ENCODE results near the gene RPL39.
"Not testable (repeated sequence)": the region's sequence is repeated elsewhere in the genome, so short reads cannot be mapped to it uniquely, and the experiment has no call there.

- not testable (repeated sequence) for TF ChIP-seq CTCF, POLR2A (IDR thresholded peaks at IDR 0.05)
Measured at GRCh38 chrX:119750751-119751150, 40.7 kb downstream of the RPL39 start.

All from lower leg skin (tissue), 3 donors.